HG03025 (cell line): ENCODE data around the gene IL16.

Experiments used
- ATAC-seq: cut with Tn5 transposase; IDR thresholded peaks from one replicate; pipeline ENCODE4 v1.9.1; 2021; ENCODE audit warnings: mild to moderate bottlenecking, moderate library complexity; ENCODE audit not compliant: unreplicated experiment, low FRiP score

Gene IL16

GRCh38 chr15:81289910-81290309 is 93.2 kb downstream of the IL16 start:
- no peak for ATAC-seq

GRCh38 chr15:81291916-81292522 is 95.3 kb downstream of the IL16 start:
- no peak for ATAC-seq

GRCh38 chr15:81292523-81293001 is 95.9 kb downstream of the IL16 start:
- ATAC-seq = peak; percentile 25

GRCh38 chr15:81293728-81294515 is 97.2 kb downstream of the IL16 start:
- peak; percentile 62 for ATAC-seq

GRCh38 chr15:81294516-81294880 is 97.8 kb downstream of the IL16 start:
- no peak for ATAC-seq

GRCh38 chr15:81295486-81296121 is 98.9 kb downstream of the IL16 start:
- ATAC-seq = no peak

- ATAC-seq = no peak
Measured at GRCh38 chr15:81296186-81296585, 99.5 kb downstream of the IL16 start.

GRCh38 chr15:81296673-81297072 is 100.0 kb downstream of the IL16 start:
- ATAC-seq = peak; percentile 43

- ATAC-seq = no peak
Measured at GRCh38 chr15:81297147-81297572, 100.5 kb downstream of the IL16 start.

- ATAC-seq = no peak
Measured at GRCh38 chr15:81297603-81298575, 101.2 kb downstream of the IL16 start.

- no peak for ATAC-seq
Measured at GRCh38 chr15:81298611-81299010, 101.9 kb downstream of the IL16 start.

- no peak for ATAC-seq
Measured at GRCh38 chr15:81299156-81299555, 102.5 kb downstream of the IL16 start.

GRCh38 chr15:81299630-81300273 is 103.1 kb downstream of the IL16 start:
- ATAC-seq = no peak

GRCh38 chr15:81301385-81301784 is 104.7 kb downstream of the IL16 start:
- ATAC-seq = no peak

GRCh38 chr15:81301815-81302399 is 105.2 kb downstream of the IL16 start:
- peak; percentile 79 for ATAC-seq

- no peak for ATAC-seq
Measured at GRCh38 chr15:81302701-81303109, 106.0 kb downstream of the IL16 start.

GRCh38 chr15:81303244-81304225 is 106.9 kb downstream of the IL16 start:
- ATAC-seq = no peak

GRCh38 chr15:81304226-81304625 is 107.5 kb downstream of the IL16 start:
- no peak for ATAC-seq
